Embryonic facial prominence (tissue), 1 donor: Measurements from ENCODE around the gene S100A9.
"Not testable (repeated sequence)": the region's sequence is repeated elsewhere in the genome, so short reads cannot be mapped to it uniquely, and the experiment has no call there.

Experiments used
- DNase-seq: peaks from one replicate; pipeline ENCODE4 v3.0.0-alpha.2; 2016; ENCODE audit errors: extremely low spot score

Gene S100A9

DNA sequence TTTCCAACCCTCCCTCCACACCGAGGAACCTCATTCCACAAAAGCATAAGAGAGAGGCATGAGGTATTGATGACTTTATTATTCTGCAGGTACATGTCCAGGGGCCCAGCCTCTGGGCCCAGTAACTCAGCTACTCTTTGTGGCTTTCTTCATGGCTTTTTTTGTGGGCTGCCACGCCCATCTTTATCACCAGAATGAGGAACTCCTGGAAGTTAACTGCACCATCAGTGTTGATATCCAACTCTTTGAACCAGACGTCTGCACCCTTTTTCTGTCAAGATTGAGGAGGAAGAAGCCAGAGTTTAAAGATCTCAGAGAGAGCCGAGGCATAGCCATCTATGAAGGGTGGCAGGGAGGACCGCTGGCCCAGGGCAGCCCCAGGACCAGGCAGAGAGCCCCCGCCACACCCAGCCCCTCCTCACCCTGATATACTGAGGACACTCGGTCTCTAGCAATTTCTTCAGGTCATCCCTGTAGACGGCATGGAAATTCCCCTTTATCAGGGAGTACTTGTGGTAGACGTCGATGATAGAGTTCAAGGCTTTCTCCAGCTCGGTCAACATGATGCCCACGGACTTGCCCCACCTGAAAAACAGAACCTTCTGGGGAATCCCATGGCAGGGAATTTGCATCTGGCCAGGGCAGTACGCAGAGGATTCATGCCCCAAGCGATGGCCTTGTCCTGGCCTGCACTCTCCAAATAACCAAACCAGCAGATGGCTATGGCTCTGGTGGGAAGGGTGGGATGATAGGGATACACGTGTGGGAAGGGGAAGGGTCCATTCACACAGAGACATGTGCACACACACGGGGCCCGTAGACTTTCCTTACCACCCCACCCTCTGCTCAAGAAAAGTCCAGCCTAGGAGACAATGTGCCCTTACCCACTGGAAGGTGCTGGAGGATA lies 32.6 kb downstream of the S100A9 start:
- no peak for DNase-seq

- no peak for DNase-seq
Observed at GRCh38 chr1:153390938-153391710, 33.5 kb downstream of the S100A9 start, which contains the start of gene S100A8. S100A8 (minus strand) TSS chr1:153391073; CDS start chr1:153390535, 538 bp downstream.

DNA sequence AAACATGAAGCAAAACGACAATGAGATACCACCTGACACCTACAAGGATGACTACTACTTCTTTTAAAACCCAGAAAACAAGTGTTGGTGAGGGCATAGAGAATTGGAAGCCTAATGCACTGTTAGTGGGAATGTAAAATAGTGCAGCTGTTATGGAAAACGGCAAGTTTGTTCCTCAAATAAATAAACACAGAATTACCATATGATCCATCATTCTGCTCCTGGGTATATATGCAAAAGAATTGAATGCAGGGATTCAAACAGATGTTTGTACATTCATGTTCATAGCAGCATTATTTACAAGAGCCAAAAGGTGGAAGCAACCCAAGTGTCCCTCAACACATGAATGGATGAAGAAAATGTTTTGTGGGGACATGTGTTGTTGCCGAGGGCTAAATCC lies 34.6 kb downstream of the S100A9 start:
- DNase-seq, result no peak

DNA sequence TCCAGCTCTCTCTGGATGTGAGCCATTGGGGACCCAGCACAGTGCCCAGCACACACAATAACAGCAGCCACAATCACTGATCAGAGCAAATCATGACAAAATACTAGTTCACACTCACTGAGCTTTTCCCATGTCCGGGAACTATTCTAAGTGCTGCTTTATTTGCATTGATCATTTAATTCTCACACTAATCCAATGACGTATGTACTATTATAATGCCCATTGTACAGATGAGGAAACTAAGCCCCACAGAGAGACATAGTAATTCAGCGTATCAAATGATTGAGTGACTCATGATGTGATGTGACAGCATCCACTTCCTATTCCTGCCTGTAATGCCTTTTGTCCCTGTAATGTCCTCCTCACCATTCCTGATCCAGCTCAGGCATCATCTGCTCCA lies 35.2 kb downstream of the S100A9 start:
- DNase-seq, result no peak

GRCh38 chr1:153393926-153394325 lies 36.3 kb downstream of the S100A9 start:
- no peak for DNase-seq

GRCh38 chr1:153394391-153394790 lies 36.7 kb downstream of the S100A9 start:
- DNase-seq, result no peak

- no peak for DNase-seq
Observed at GRCh38 chr1:153395136-153395685, 37.6 kb downstream of the S100A9 start.

DNA sequence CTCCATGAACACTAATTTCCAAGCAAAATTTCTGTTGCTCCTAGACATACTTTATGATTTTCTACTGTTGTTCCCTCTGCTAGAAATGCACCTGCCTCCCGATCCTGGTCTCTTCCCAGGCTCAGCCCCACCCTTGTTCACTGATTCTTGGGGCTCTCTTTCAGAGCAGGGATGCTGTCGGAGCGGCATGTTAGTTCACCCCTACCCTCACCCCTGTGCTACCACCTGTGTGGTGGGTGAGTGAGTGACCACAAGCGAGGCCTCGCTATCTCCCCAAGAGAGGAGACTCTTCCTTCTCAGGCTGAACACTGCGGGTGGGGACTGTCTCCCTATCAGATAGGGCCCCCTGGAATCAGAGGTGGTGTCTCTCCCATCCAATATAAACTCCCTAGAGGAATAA lies 38.1 kb downstream of the S100A9 start:
- DNase-seq, result no peak

DNA sequence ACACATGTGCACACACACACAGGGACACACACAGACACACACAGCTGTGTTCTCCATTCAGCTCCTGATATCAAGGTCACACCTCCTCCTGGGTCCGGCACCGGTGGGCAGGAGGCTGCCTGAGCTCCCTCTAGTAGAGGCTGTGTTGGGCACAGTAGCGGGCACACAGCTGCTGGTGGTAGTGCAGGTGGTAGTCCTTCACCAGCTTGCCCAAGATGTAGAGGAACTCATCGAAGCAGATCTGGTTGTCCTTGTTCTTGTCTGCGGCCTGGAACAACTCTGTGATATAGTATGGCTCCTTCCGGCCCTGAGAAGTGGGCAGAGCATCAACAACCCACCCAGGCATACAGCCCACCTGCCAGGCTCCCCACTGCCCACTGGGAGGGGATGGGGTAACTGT lies 38.8 kb downstream of the S100A9 start:
- no peak for DNase-seq

- DNase-seq, result no peak
Observed at GRCh38 chr1:153397051-153397923, 39.6 kb downstream of the S100A9 start.

GRCh38 chr1:153397924-153398651 lies 40.4 kb downstream of the S100A9 start:
- DNase-seq, result no peak

GRCh38 chr1:153399401-153400055 lies 41.9 kb downstream of the S100A9 start:
- DNase-seq, result no peak

- DNase-seq, result no peak
Observed at GRCh38 chr1:153400244-153400643, 42.6 kb downstream of the S100A9 start.

DNA sequence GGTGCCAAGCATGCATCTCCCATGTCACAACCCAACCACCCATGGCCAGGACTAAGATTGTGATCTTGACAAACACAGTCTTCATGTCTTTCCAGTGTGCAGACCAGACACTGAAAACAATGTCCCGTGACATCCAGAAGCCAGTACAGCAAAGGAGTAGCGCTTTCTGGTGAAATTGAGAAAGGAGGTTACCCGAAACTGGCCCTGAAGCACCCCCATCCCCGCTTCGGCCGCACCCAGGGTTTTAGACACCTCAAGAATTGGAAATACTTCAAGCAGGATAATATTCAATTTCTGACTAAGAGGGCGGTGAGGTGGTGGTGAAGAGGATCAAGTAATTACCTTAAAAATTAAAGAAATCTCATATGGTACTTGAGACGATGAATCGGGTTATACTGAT lies 43.8 kb downstream of the S100A9 start:
- DNase-seq, result no peak

DNA sequence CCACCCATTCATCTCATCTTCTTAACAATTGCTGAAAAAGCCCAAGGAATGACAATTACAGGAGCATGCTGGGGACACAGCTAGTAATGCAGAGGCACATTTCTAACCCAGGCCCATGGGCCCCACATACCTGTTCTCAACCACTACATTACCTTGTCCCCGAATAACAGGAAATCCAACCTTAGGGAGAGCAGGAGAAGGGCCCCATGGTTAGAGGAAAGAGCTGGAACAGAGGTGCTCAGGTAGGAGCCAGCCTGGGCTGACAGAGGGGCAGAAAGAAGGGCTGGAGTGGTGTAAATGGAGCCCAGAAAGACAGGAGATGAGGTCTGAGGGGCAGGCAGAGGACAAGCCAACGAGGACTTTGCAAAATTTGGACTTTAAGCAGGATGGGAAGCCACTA lies 44.6 kb downstream of the S100A9 start:
- no peak for DNase-seq

- DNase-seq, result no peak
Observed at GRCh38 chr1:153403421-153404085, 45.9 kb downstream of the S100A9 start.

DNA sequence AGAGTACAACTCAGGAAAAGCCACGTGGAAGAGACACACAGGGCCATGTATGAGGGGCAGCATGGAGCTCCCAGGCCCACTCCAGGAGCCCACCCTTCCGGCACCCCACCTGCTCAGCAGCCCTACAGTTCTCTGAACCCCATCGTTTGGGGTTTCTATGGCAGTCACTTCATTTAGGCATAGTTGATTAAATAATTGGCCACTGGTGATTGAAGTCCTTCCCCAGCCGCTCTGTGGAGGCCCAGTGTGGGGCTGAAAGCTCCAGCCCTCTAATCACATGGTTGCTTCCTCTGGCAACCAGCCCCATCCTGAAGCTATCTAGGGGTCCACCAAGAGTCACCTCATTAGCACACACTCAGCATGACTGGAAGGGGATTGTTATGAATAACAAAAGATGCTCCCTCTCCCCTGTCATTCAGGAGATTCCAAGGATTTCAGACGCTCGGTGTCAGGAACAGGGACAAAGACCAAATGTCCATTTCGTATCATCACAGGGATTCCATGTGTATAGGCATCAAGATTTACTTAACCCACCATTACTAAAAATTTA lies 46.5 kb downstream of the S100A9 start:
- DNase-seq, result no peak

GRCh38 chr1:153404768-153405167 lies 47.1 kb downstream of the S100A9 start:
- no peak for DNase-seq

DNA sequence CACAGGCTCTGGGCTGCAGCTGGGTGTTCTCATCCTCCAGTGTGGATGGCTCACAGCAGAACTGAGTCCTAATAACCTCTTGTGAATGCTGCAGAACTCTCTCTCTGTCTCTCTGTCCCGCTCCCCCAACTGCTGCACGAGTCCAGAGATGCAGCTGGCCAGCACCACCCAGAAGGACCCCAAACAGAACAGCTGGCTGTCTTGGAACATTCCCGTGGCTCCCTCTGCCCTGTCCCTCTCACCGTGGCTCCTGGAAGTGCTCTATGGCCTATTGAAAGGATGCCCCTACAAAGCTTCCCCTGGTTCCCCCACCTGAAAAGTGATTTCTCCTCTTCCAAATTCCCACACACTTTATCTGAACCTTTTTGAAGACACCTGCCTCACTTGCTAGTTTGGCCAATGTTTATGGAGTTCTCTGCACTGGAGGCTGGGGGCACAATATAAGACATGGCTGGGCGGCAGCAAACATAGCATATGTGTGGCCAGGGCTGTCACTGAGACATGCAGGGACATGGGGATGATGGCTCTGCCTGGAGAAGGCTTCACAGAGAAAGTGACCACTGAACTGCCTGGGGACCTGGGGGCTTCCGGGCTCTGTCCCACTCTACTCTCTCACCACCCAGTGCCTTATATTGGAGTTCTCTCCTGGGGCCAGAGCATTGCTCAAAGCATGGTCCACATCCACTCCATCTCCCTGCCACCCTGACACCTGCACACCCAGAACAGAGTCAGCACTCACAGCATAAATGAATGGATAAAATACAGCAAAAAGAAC lies 48.4 kb downstream of the S100A9 start:
- not testable (repeated sequence) for DNase-seq
